H9 (cell line): ENCODE measurements around the gene ALG12. TPM values are rescaled to one million over a fixed set of nuclear protein-coding genes. Genes with fewer than 3 reads are reported as not detected.
A peak's percentile ranks its signal among the peaks of the same experiment; 100 is the strongest.

Experiments
- DNase-seq: peaks from one replicate; pipeline ENCODE4 v3.0.0-alpha.2; 2017
- H2AFZ ChIP-seq: one replicate; pipeline ENCODE4 v1.6.1; 2013; ENCODE audit warnings: mild to moderate bottlenecking, low read length, control low read depth, moderate library complexity
- H2AK5ac ChIP-seq: 2 replicates; pipeline ENCODE4 v1.6.1; 2013; ENCODE audit warnings: low read length, control low read depth, mixed read lengths; ENCODE audit not compliant: insufficient read length
- H2BK120ac ChIP-seq: one replicate; pipeline ENCODE4 v1.6.1; 2013; ENCODE audit warnings: low read depth, mild to moderate bottlenecking, low read length, control low read depth, inconsistent platforms; ENCODE audit not compliant: poor library complexity, severe bottlenecking
- H2BK12ac ChIP-seq: 2 replicates; pipeline ENCODE4 v1.6.1; 2013; ENCODE audit warnings: low read length, control low read depth, mixed read lengths, low read depth; ENCODE audit not compliant: insufficient read length
- H2BK15ac ChIP-seq: 2 replicates; pipeline ENCODE4 v1.6.1; 2013; ENCODE audit warnings: low read depth, low read length, control low read depth
- H2BK20ac ChIP-seq: one replicate; pipeline ENCODE4 v1.6.1; 2013; ENCODE audit warnings: low read depth, mild to moderate bottlenecking, low read length, control low read depth, inconsistent platforms; ENCODE audit not compliant: poor library complexity, severe bottlenecking
- H2BK5ac ChIP-seq: 2 replicates; pipeline ENCODE4 v1.6.1; 2013; ENCODE audit warnings: low read length, control low read depth, mixed read lengths; ENCODE audit not compliant: insufficient read length
- H3K14ac ChIP-seq: 2 replicates; pipeline ENCODE4 v1.6.1; 2013; ENCODE audit warnings: low read length, control low read depth; ENCODE audit not compliant: insufficient read depth
- H3K18ac ChIP-seq: 2 replicates; pipeline ENCODE4 v1.6.1; 2013; ENCODE audit warnings: low read depth, mild to moderate bottlenecking, mixed read lengths, low read length, control low read depth; ENCODE audit not compliant: insufficient read length
- H3K23ac ChIP-seq: 2 replicates; pipeline ENCODE4 v1.6.1; 2013; ENCODE audit warnings: low read length, control low read depth, mixed read lengths, low read depth; ENCODE audit not compliant: insufficient read length
- H3K23me2 ChIP-seq: 2 replicates; pipeline ENCODE4 v1.6.1; 2013; ENCODE audit warnings: low read depth, mild to moderate bottlenecking, mixed read lengths, low read length, control low read depth; ENCODE audit not compliant: insufficient read length, poor library complexity, severe bottlenecking
- H3K27ac ChIP-seq: 2 replicates; pipeline ENCODE4 v1.5.1; 2013; ENCODE audit warnings: low read length, control low read depth, mixed read lengths, low read depth; ENCODE audit not compliant: insufficient read length
- H3K27me3 ChIP-seq: 2 replicates; pipeline ENCODE4 v1.6.1; 2013; ENCODE audit warnings: low read length, control low read depth, inconsistent platforms; ENCODE audit not compliant: insufficient read depth
- H3K4ac ChIP-seq: 2 replicates; pipeline ENCODE4 v1.6.1; 2013; ENCODE audit warnings: low read depth, mild to moderate bottlenecking, control low read depth, inconsistent platforms, low read length, moderate library complexity
- H3K4me1 ChIP-seq: 2 replicates; pipeline ENCODE4 v1.6.1; 2013; ENCODE audit warnings: low read length, control low read depth, inconsistent platforms; ENCODE audit not compliant: insufficient read depth
- H3K4me2 ChIP-seq: 2 replicates; pipeline ENCODE4 v1.6.1; 2013; ENCODE audit warnings: low read length, control low read depth, mixed read lengths; ENCODE audit not compliant: insufficient read length, insufficient read depth
- H3K56ac ChIP-seq: 2 replicates; pipeline ENCODE4 v1.6.1; 2013; ENCODE audit warnings: low read depth, mild to moderate bottlenecking, mixed read lengths, low read length, control low read depth; ENCODE audit not compliant: insufficient read length
- H3K79me1 ChIP-seq: 2 replicates; pipeline ENCODE4 v1.6.1; 2013; ENCODE audit warnings: low read depth, mild to moderate bottlenecking, moderate library complexity, low read length, control low read depth, inconsistent platforms; ENCODE audit not compliant: insufficient read depth, poor library complexity, severe bottlenecking
- H3K79me2 ChIP-seq: 2 replicates; pipeline ENCODE4 v1.6.1; 2013; ENCODE audit warnings: low read length, control low read depth, inconsistent platforms; ENCODE audit not compliant: insufficient read depth
- H3K9ac ChIP-seq: 2 replicates; pipeline ENCODE4 v1.6.1; 2013; ENCODE audit warnings: low read length, control low read depth, mixed read lengths; ENCODE audit not compliant: insufficient read length; ENCODE audit errors: extremely low read depth
- H3K9me3 ChIP-seq: one replicate; pipeline ENCODE4 v1.6.1; 2013; ENCODE audit warnings: low read depth, low read length, inconsistent platforms; ENCODE audit not compliant: control insufficient read depth
- H3T11ph ChIP-seq: one replicate; pipeline ENCODE4 v1.6.1; 2013; ENCODE audit warnings: mild to moderate bottlenecking, low read length, control low read depth, inconsistent platforms
- H4K20me1 ChIP-seq: one replicate; pipeline ENCODE4 v1.6.1; 2013; ENCODE audit not compliant: control insufficient read depth, insufficient read length, insufficient read depth
- H4K5ac ChIP-seq: 2 replicates; pipeline ENCODE4 v1.6.1; 2013; ENCODE audit warnings: low read depth, mild to moderate bottlenecking, mixed read lengths, low read length, control low read depth; ENCODE audit not compliant: insufficient read length
- H4K8ac ChIP-seq: replicated peaks from 2 replicates; pipeline ENCODE4 v1.6.1; 2013; ENCODE audit warnings: low read length, control low read depth, mixed read lengths, low read depth; ENCODE audit not compliant: insufficient read length
- H4K91ac ChIP-seq: 2 replicates; pipeline ENCODE4 v1.6.1; 2013; ENCODE audit warnings: low read depth, mild to moderate bottlenecking, moderate library complexity, mixed read lengths, low read length, control low read depth; ENCODE audit not compliant: insufficient read length
- H3K27ac Mint-ChIP-seq, 3 experiments: 2 replicates in 2 of 3; 3 replicates in 1 of 3; pipeline ENCODE4 v1.8.0; 2020 to 2021; ENCODE audit warnings: mixed read lengths in 3 of 3, mild to moderate bottlenecking in 1 of 3, moderate library complexity in 1 of 3
- H3K27me3 Mint-ChIP-seq: 2 replicates; pipeline ENCODE4 v1.8.0; 2021; ENCODE audit warnings: low read depth, mild to moderate bottlenecking, moderate library complexity, mixed read lengths
- H3K36me3 Mint-ChIP-seq, 3 experiments: 2 replicates in 2 of 3; 3 replicates in 1 of 3; pipeline ENCODE4 v1.8.0; 2020 to 2021; ENCODE audit warnings: low read depth in 3 of 3, mixed read lengths in 3 of 3; ENCODE audit not compliant: insufficient read depth in 1 of 3
- H3K4me1 Mint-ChIP-seq, 2 experiments: 2 replicates each; pipeline ENCODE4 v1.8.0; 2020; ENCODE audit warnings: mixed read lengths in 2 of 2
- H3K4me3 Mint-ChIP-seq, 2 experiments: 2 replicates in 1 of 2; 3 replicates in 1 of 2; pipeline ENCODE4 v1.8.0; 2020 to 2021; ENCODE audit warnings: mild to moderate bottlenecking in 2 of 2, mixed read lengths in 2 of 2, moderate library complexity in 1 of 2
- H3K9me3 Mint-ChIP-seq, 2 experiments: 2 replicates in 1 of 2; 3 replicates in 1 of 2; pipeline ENCODE4 v1.8.0; 2020; ENCODE audit warnings: mild to moderate bottlenecking in 2 of 2, mixed read lengths in 2 of 2, moderate library complexity in 1 of 2
- WGBS: extraction: QIAGEN DNeasy Blood & Tissue Kit; methylation state at CpG from one replicate; pipeline ENCODE4 v1.1.7; 2013; ENCODE audit warnings: missing lambda C conversion rate, low lambda C conversion rate, mixed read lengths; ENCODE audit not compliant: insufficient read length; ENCODE audit errors: extremely low coverage; 5-methylcytosine and 5-hydroxymethylcytosine counted together
- total RNA-seq: library from RNA; stranded (reverse); gene quantifications from 2 replicates; pipeline ENCODE4 v1.2.1, GENCODE V29; 2021
- TF ChIP-seq, protein P1 (sequence below): fragments of 200-600 bp; sonication (generic); conservative IDR thresholded peaks from 3 replicates; pipeline ENCODE4 v1.8.0; 2021; ENCODE audit warnings: antibody characterized with exemption, mild to moderate bottlenecking

ALG12 gene
- total RNA-seq, 1 experiment from 2014 or later, result 19.2 TPM

DNA sequence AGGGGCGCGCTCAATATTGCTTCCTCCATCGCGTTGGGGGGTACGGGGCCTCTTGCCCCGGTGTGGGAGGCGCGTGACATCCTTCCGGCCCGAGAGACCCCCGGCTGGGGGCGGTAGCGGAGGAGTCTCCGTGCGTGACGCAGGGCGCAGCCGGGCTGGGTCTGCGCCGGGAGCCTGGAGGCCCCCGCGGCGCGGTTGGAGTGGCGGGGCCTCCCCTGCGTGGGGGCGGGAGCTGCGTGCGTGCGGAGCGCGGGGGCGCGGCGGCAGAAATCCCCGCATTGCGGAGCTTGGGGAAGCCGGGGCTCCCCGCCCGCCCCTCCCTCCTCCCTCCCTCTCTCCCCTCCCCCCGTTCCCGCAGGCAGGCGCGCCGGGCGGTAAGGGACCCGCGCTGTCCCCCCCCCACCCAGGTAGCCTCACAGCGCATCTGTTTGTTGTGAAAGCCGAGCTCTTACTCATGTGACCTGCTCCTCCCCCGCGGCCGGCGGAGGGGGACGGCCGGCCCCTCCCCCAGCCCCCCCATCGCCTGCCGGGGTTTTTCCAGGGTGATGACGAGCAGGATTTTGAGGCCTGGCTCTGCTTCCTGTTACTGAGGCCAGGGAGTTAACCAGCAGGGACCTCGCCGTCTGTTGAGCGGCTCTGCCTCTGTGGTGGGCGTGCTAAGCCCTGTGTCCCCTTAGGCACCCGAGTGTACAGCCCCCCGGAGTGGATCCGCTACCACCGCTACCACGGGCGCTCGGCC, 43.9 kb upstream of the ALG12 start:
- Histone ChIP-seq H3K4ac (no peak overlapping the region), H2BK5ac (no peak overlapping the region), H2BK15ac (no peak overlapping the region), H3K18ac (peak overlapping the region; percentile 83), H4K8ac (no peak overlapping the region), H2BK120ac (no peak overlapping the region), H3K56ac (no peak overlapping the region), H3K14ac (peak overlapping the region; percentile 76), H4K5ac (no peak overlapping the region), H4K91ac (no peak overlapping the region), H3K79me2 (peaks cover 3% of the 10 kb centered on the region; the same call in 1 of the 2 replicates), H4K20me1 (no peaks in the 10 kb centered on the region), H3K79me1 (peaks cover 6% of the 10 kb centered on the region), H3K23ac (no peak overlapping the region), H3K27ac (no peak overlapping the region), H2AK5ac (no peak overlapping the region), H3T11ph (no peak overlapping the region), H2AFZ (no peak overlapping the region), H3K4me1 (no peaks in the 10 kb centered on the region), H2BK12ac (no peak overlapping the region), H3K23me2 (no peaks in the 10 kb centered on the region), H3K27me3 (no peaks in the 10 kb centered on the region), H3K9me3 (no peaks in the 10 kb centered on the region), H3K4me2 (peak overlapping the region; percentile 54), H2BK20ac (no peak overlapping the region), H3K9ac (no peak overlapping the region)
- WGBS, result no CpG with 5 or more reads among the region's 70 CpGs
- H3K4me1 Mint-ChIP-seq, result peaks cover 2 to 10% of the 10 kb centered on the region in 2 experiments; a peak in 2 of 4 replicates
- H3K9me3 Mint-ChIP-seq, result no peaks in the 10 kb centered on the region
- H3K27me3 Mint-ChIP-seq, result peaks cover 4% of the 10 kb centered on the region
- H3K4me3 Mint-ChIP-seq, result peak overlapping the region; percentile 84 to 88
- H3K36me3 Mint-ChIP-seq, result peaks cover 8 to 17% (median 14%) of the 10 kb centered on the region in 3 experiments; a peak in 5 of 7 replicates
- peak; percentile 92 for DNase-seq
- peak overlapping the region in 2 of 3 experiments; percentile 70 to 91; a peak in 2 of 7 replicates for H3K27ac Mint-ChIP-seq
- TF ChIP-seq, protein P1, sequence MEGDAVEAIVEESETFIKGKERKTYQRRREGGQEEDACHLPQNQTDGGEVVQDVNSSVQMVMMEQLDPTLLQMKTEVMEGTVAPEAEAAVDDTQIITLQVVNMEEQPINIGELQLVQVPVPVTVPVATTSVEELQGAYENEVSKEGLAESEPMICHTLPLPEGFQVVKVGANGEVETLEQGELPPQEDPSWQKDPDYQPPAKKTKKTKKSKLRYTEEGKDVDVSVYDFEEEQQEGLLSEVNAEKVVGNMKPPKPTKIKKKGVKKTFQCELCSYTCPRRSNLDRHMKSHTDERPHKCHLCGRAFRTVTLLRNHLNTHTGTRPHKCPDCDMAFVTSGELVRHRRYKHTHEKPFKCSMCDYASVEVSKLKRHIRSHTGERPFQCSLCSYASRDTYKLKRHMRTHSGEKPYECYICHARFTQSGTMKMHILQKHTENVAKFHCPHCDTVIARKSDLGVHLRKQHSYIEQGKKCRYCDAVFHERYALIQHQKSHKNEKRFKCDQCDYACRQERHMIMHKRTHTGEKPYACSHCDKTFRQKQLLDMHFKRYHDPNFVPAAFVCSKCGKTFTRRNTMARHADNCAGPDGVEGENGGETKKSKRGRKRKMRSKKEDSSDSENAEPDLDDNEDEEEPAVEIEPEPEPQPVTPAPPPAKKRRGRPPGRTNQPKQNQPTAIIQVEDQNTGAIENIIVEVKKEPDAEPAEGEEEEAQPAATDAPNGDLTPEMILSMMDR, result no peak
